AG08395 (cell line): Measurements from ENCODE around the gene CTSA.

ENCODE experiments used
- DNase-seq: peaks from one replicate; pipeline ENCODE4 v3.0.0; 2012; ENCODE audit warnings: mixed read lengths, low spot score

CTSA gene

GRCh38 chr20:45890985-45891983 lies at the start of gene CTSA, which contains the start of gene NEURL2:
TSS of gene CTSA (plus strand) at chr20:45891335. CDS start at chr20:45891569, 234 bp downstream.
TSS of gene NEURL2 (minus strand) at chr20:45891208. CDS start at chr20:45890991, 217 bp downstream.
- DNase-seq = peak; percentile 97

- no peak for DNase-seq
Observed at GRCh38 chr20:45841407-45842129, 49.6 kb upstream of the CTSA start.

GRCh38 chr20:45842169-45842812 lies 48.8 kb upstream of the CTSA start:
- DNase-seq = peak; percentile 61

- DNase-seq = no peak
Observed at GRCh38 chr20:45843506-45843905, 47.6 kb upstream of the CTSA start.

GRCh38 chr20:45845452-45845851 lies 45.7 kb upstream of the CTSA start:
- no peak for DNase-seq

- no peak for DNase-seq
Observed at GRCh38 chr20:45848421-45848820, 42.7 kb upstream of the CTSA start.

GRCh38 chr20:45848969-45849582 lies 42.1 kb upstream of the CTSA start:
- DNase-seq = no peak

GRCh38 chr20:45850238-45850637 lies 40.9 kb upstream of the CTSA start:
- no peak for DNase-seq

GRCh38 chr20:45850926-45851325 lies 40.2 kb upstream of the CTSA start:
- DNase-seq = no peak

GRCh38 chr20:45851501-45851900 lies 39.6 kb upstream of the CTSA start:
- no peak for DNase-seq

- no peak for DNase-seq
Observed at GRCh38 chr20:45852326-45852725, 38.8 kb upstream of the CTSA start.

- DNase-seq = no peak
Observed at GRCh38 chr20:45853484-45853883, 37.7 kb upstream of the CTSA start.

- peak; percentile 100 for DNase-seq
Observed at GRCh38 chr20:45857114-45857881, 33.8 kb upstream of the CTSA start, which contains the start of the genes ACOT8 and ZSWIM3. TSS of gene ACOT8 (minus strand) at chr20:45857392. CDS start at chr20:45857315, 77 bp downstream. TSS of gene ZSWIM3 (plus strand) at chr20:45857614. CDS start at chr20:45857826, 212 bp downstream.

GRCh38 chr20:45857882-45858216 lies 33.3 kb upstream of the CTSA start:
- DNase-seq = no peak

- no peak for DNase-seq
Observed at GRCh38 chr20:45859916-45860315, 31.2 kb upstream of the CTSA start.

GRCh38 chr20:45860560-45861220 lies 30.4 kb upstream of the CTSA start:
- DNase-seq = no peak

- no peak for DNase-seq
Observed at GRCh38 chr20:45861221-45862075, 29.7 kb upstream of the CTSA start.

- no peak for DNase-seq
Observed at GRCh38 chr20:45863543-45864470, 27.3 kb upstream of the CTSA start.
